G401.6 (cell line): ENCODE data around the gene PHC2.

Experiments used
- FAIRE-seq: peaks from 2 replicates; lab custom pipeline; 2012; peaks lifted over from hg19 to GRCh38; lab: Jason Lieb, UNC

The PHC2 gene

DNA sequence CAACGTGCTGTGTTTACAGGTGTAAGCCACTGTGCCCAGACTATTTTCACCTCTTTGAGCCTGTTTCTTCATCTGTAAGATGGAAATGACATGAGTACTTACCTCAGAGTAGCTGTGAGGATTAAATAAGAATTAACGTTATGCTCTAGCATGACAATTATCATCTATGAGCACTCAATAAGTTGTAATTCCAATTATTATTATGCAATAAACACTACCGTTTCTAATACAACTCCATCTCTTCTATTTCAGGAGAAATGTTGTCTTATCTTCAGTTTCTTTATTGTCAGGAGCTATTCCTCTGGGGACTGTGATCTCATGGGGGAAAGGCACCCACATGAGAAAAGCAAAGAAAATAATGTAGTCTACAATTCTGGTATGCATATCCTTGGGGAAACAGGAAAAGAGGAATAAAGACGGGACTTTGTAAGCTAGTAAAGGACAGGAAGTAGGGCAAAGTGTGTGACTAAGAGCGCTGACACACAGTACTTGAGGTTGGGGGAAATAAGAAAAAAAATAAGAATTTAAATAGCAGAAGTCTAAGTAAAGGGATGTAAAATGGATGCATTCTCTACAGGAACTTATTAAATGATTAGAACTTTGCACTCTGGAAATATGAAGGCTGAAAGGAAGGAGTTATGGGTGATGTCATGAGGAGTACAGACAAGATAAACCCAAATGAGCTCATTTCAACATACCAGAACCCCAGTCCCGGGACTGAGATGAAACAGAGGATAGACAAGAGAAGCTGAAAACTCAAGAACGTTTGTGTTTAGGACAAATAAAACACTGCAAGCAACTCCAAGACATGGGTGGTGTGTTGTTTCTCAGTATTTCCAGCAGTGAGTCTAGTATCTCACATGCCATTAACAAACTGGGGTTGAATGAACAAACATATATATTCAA, 9.8 kb downstream of the PHC2 start:
- no peak for FAIRE-seq

DNA sequence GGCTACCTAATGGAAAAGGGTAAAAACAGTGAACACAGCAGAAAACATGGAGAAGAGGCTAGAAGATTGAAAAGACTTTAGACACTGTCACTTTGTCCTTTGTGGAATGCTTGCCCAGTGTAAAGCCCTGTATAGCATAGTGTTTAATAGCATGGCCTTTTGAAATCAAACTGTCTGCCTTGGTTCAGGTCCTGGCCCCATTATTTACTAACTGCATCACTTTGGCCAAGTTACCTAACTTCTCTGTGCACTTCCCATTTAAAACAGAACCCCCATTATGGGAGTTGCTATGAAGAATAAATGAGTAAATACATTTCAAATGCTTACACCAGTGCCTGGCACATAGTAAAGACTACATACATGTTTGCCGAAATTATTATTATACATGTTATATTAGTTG, 12.1 kb downstream of the PHC2 start:
- no peak for FAIRE-seq

DNA sequence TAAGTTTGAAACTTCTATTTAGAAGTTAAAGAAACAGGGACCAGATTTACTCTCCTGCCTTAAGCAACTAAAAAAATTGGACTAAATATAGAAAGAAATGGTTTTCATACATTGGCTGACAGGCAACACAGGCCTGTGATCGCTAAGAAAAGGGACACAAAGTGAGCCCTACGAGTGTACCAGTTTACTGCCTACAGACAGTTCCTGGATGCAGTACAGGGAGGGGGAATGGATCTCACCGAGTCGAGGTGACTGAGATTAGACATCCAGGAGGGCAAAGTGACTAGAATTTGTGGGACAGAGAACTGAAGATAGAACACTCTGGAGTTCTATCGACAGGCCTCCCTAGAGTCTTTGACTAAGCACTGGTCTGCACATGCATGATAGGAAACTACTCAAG, 16.0 kb downstream of the PHC2 start:
- FAIRE-seq: no peak

DNA sequence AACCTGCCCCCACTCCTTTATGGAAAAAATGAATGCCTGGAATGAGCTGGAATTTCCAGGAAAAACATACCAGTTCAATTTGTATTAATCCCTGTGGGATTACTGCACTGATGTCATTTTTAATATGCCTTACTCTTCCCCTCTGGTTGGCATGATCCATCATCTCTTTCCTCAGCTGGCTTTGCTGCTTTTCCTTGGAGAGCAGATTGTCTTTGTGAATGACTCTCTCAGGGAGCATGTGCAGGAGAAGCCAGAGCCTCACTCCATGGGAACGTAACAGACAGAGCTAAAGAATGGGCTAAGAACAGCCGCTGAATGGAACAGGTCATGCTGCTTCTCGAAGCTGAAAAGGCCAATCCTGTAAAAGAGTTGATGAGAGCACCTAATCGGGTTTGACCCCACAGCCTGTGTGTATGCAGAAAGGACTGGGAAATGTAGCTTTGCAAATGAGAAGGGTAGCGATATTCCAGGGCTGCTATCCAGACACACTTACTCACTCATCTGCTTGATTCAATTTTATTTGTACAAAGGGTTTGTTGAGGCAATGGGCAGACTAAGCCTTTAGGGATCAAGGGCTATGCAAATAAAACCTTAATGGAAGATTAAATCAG, 20.7 kb downstream of the PHC2 start:
- no peak for FAIRE-seq

DNA sequence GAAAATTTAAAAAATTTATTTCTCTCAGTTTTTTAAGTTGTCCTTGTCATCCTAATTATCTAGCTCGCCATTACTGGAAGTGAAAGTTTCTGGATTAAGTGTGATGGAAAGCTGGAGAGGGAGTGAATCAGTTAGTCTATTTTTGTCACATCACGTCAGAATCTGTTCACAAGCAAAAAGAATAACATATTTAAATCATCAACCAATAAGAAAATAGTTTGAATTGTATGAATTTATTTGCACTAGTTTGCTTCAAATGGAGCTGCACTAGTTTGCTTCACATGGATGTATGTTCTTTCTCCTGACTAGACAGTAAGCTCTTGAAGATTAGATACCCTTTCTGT, 22.8 kb downstream of the PHC2 start:
- no peak for FAIRE-seq

DNA sequence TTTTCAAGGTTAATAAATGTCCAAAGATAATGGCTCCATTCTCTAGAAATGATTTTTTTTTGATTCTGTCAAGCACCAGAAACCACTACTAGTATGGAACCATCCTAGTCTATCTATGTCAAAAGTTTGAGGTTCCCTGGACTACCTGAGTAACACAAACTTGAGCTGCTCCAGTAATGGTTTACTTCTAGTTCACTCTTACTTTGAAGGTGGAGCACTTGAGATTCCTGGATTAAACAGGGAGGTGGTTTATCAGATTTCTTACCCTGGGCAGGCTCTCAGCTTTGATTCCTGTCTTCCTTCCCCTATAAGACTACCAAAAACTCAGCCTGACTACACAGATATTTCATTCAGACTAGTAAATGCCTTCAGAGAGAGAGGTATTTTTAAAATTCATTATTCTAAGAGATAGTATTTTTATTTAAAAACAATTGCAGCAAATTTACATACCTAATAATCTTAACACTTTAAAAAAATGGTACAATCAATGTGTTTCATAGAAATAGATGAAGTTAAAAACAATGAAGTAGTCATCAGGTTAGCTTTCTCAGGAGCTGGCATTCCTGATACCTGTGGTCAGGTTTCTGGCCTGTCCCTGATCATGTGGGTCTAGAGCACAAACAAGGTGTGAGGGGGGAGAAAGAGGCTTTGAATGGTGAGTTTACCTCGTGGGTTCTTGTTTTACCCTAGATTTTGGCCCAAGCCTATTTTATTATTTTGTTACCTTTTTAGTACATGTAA, 23.4 kb downstream of the PHC2 start:
- FAIRE-seq: no peak

DNA sequence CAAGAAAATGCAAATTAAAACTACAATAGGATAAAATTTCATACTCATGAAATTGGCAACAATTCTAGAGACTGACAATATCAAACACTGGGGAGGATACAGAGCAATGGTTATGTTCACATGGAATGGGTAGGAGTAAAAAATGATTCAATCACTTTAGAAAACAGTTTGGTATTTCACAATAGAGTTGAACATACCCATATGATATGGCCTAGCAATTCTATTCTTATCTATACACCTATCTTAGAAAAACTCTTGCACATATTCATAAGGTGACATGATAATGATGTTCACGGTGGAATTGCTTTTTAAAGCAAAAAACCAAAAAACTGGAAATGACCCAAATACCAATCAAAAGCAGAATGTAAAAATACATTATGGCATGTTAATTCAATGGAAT, 28.7 kb downstream of the PHC2 start:
- no peak for FAIRE-seq

DNA sequence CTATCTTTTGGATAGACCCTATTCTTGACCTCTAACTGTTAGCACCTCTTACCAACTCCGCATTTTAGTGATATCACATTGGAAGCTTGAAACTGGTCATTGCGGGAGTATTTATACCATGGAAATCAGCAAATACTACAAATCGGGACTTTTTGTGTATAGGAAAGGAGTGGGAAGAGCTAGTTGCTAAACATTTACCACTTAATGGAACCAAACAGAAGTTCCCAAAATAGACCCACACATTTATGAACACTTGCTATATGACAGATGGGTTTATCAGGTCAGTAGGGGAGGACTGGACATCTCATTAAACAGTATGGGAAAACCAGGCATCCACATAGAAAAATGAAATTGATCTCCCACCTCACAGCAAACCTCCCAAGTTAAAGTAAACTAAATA, 29.4 kb downstream of the PHC2 start:
- no peak for FAIRE-seq

DNA sequence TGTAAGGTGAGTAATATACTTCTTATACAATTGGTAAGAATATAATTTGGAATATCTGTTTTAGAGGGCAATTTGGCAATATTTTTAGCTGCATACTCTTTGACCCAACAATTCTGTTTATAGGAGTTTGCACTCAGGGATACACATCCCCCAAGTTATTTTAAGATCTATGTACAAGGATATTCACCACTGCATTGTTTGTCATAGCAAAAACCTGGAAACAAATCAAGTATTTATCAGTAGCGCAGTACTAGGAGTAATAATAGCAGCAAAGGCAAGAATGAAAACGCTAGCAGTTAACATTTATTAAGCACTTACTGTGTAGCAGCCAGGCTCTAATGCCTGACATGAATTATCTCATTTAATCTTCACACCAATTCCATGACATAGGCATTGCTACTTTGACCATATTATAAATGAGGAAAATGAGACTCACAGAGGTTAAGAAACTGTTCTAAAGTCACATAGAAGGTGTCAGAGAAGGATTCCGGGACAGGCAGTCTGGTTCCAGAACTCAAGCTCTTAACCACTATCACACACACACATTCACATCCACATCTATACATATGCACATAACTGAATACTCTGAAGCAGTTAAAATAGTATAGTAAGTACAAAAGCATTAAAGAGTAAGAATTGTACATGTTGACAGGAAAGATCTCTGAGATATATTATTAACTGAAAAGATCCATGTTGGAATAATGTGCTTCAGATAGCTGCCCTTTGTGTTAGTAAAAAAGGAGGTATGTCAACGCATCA, 30.6 kb downstream of the PHC2 start:
- FAIRE-seq: no peak

DNA sequence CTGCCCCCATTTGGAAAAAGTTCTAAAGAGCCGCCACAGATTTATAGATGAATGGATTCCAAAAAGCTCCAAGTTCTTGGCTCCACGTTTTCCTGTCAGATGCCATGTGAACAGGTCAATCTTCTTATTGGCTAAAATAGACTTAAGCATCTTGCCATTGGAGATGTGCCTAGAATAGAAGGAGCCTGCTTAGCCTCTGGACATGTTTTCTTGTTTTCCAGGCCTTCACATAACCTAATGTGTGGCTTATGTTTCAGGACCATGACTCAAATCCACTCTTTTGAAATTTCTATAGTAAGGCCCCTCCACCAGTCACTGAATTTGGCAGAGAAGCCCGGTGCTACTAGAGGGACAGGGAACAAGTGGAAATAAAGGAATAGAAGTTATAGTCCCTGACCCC, 31.5 kb downstream of the PHC2 start:
- FAIRE-seq: no peak

DNA sequence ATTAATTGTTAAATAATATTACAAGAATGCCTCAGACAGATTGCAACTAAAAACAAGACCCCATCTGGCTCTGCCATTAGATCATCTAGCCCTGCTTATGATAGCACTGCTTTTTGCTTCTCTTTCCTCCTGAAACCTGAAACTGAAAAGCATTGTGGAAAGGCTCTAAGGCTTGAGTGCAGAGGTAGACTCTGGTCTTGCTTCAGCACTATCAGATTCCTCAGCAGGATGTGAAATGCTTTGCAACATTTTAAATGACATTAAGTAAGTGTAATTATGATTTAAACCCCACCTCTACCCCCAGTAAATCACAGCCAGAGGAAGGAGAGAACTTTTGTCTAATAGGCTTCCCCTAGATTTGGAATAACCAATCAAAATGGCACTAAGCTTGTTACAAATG, 32.9 kb downstream of the PHC2 start:
- FAIRE-seq: no peak

DNA sequence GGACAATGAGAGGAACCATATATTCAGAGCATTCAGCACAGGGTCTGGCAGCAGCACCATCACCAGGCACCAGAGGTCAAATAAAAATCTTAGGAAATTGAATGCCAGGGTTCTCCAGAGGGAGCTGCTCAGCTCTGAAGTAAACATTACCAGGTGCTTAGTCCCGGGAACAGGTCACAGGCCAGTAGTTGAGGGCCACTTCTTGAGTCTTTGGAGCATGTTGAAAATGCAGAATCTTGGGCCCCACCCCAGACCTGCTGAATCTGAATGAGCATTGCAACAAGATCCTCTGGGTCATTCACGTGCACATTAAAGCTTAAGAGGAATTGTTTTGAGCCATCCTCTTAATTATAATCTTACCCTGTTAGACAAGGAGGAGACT, 33.8 kb downstream of the PHC2 start:
- FAIRE-seq: no peak

DNA sequence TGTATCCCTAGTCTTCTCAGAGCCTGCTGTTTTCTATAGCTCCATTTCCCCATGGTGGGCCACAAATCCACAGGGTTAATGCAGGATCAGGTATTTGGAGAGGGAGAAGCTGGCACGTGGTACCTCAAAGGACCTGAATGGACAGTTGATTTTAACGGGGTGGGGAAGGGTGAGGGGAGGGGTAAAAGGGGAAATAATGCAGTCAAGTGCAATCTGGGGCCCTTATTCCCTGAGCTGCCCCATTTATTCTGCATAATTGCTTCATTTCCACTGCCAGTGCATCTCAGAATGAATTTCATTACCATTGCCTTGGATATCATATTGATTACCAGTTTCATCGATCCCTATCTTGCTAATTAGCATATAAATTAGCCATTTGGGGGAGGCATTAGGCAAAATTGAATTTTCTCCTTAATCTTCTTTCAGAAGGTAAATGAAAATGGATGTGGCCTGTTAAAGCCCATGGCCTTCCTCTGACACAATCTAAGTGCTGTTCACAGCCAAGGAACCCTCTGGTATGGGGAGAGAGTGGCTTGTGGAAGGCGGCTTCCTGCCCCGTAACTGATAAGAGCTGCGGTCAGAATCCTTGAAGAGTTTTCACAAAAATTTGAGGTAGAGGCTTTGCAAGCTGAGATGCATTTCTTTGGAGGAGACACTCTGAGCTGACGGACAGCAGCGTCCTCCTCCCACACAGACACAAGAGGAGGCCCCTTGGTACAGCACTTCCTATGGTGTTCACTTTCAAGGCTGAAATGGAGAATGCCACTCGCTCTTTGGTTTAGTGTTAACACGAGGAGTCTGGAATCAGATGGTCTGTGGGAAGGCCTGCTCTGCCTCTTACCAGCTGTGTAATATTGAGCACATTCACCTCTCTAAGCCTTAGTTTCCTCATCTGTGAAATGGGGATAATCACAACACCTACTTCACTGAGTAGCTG, 34.4 kb downstream of the PHC2 start:
- no peak for FAIRE-seq

DNA sequence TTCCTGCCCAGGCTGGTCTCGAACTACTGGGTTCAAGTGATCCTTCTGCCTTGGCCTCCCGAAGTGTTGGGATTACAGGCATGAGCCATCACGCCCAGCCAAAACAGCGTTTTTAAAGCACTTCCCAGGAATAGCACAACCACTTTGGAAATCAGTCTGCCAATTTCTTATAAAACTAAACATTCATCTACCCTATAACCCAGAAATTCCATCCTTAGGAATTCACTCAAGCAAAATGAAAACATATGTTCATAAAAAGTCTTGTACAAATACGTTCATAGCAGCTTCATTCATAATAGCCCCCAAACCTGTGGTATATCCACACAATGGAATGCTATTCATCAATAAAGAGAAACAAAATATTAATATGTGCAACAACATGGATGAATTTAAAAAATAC, 36.1 kb downstream of the PHC2 start:
- no peak for FAIRE-seq

DNA sequence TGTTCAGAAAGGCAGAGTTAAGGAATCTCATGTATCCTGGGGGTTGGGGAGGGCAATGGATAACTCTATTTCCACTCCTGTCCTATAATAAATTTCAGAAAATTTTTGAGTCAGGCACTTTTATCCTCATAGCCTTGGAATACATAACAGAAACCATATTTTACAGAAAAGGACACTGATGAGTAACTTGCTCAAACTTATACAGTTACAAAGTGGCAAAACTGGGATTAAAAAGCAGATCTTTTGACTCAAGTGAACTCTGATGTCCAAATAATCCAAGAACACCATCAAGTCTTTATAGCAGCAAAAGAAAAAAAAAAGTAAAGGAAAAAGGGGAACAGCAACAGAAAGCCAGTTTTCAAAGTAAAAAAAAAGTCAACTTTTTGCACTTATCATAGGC, 36.9 kb downstream of the PHC2 start:
- no peak for FAIRE-seq

DNA sequence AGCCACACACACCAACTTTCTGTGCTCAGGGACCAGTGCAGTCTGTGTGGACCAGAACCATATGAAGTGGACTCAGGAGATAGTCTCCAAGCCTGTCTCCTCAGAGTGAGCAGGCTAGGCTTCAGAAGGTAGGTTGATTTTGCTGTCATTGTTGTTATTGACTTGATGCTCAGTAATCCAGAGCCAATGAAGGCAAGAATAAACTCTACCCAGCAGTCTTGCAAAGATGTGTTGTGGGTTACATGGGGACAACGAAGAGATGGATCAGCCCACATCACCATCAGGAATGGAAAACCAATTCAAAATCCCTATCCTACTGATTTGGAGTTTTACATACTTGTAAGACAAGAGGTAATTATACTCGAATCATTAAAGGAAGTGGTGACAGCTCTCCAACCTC, 37.4 kb downstream of the PHC2 start:
- no peak for FAIRE-seq

DNA sequence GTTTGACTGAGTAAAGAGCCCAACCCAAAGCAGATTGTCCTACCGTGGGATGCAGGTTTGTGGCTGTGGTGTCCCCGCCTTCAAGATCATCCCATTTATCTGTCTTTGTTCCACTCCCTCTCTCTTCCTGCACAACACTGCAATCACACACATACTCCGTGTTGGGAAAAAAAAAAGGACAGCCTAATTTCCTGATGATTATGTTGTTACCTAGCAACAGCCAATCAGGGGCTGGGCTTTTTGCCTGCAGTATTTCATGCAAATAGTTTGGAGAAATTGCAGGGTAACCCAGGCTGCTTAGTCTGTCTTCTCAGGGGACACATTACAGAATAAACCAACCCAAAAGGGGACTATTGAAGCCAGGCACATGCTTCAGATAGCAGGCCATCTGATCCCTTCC, 38.3 kb downstream of the PHC2 start:
- no peak for FAIRE-seq

DNA sequence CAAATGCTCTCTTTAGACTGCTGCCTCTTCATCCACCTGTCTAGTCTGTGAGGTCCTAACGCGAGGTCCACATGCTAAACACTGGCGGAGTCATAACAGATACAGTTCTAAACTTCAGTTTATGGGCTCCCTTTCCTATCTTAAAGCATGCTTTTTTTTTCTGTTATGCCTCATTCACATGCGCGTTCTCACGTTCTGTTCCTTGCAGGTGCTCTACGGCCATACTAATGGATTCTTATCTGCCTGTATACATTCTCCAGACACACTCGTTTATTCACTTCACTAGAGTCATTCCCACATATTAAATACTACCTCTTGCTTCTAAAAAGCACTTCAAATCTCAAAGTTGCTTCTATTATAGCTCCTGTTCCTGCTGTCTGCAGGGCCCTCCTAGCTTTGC, 38.7 kb downstream of the PHC2 start:
- no peak for FAIRE-seq

DNA sequence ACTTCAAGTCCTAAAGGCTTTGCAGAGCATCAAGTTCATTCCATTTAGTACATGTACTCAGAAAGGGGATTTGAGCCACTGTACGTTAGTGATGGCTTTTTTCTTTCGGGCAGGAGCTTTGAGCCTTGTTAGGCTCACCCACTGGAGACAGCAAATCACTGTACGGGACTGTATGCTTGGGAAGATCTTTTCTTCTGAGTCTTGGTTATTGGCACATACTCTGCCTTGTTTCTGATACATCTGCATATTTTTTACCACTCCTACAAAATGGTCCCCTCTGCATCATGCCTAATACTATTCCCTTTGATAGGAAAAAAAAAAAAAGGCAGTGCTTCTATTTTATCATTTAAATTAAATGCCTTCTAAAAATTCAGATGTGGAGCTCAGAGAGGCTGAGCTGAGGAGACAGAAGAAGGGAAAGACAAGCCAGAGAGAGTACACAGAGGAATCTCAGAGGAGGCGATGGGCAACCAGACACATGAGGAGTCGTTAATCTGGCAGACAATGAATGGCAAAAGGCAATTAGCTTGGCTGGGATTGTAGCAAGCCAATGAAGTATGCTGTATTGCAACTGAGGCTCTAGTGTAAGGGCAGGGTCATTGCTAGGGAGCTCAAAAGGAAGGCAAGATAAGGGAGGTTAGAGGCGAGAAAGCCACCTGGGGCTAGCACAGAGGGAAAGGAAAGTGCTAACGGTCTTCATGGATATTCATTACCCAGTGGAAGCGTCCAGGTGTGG, 39.4 kb downstream of the PHC2 start:
- no peak for FAIRE-seq

DNA sequence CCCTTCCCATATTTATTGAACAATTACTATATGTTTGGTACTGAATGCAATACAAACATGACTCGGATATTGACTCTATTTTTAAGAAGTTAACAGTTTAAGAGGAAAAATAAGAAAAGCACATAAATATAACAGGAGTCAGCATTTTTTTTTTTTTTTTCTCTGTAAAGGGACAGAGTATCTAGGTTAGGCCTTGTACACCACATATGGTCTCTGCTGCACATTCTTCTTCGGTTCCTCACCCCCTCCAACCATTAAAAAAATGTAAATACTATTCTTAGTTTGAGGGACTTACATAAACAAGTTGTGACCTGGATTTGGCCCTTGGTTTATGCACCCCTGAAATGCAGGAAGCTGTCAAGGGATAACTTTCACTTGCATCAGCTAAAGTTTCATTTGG, 40.4 kb downstream of the PHC2 start:
- no peak for FAIRE-seq
